ENCODE measurements around the gene CCDC170.

DNA sequence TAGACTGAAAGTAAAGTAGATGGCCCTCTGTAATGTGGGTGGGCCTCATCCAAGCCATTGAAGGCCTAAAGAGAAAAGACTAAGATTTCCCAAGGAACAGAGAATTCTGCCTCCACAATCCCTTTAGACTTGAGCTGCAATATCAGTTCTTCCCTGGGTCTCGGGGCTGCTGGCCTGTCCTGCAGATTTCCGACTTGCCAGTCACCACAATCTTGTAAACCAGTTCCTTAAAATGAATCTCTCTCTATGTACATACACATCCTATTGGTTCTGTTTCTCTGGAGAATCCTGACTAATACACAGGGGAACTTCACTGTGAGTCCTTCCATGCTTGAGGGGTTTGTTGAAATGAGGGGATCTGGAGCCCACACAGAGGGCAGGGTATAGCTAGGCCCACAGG is 12.9 kb downstream of the CCDC170 start:
- TF ChIP-seq, protein P1, sequence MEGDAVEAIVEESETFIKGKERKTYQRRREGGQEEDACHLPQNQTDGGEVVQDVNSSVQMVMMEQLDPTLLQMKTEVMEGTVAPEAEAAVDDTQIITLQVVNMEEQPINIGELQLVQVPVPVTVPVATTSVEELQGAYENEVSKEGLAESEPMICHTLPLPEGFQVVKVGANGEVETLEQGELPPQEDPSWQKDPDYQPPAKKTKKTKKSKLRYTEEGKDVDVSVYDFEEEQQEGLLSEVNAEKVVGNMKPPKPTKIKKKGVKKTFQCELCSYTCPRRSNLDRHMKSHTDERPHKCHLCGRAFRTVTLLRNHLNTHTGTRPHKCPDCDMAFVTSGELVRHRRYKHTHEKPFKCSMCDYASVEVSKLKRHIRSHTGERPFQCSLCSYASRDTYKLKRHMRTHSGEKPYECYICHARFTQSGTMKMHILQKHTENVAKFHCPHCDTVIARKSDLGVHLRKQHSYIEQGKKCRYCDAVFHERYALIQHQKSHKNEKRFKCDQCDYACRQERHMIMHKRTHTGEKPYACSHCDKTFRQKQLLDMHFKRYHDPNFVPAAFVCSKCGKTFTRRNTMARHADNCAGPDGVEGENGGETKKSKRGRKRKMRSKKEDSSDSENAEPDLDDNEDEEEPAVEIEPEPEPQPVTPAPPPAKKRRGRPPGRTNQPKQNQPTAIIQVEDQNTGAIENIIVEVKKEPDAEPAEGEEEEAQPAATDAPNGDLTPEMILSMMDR (IDR thresholded peaks at IDR 0.05 in 2 of 3, conservative IDR thresholded peaks at IDR 0.05 in 1 of 3; ENCODE audit: borderline replicate concordance in 1 of 3, insufficient read depth in 1 of 3, low read depth in 2 of 3, low read length in 2 of 3) = no peak
- TF ChIP-seq POLR2A (IDR thresholded peaks at IDR 0.05; ENCODE audit: borderline replicate concordance, extremely low read depth, insufficient read depth, insufficient read length) = no peak
- TF ChIP-seq ZNF274 (IDR thresholded peaks at IDR 0.05; ENCODE audit: low read depth, low read length) = no peak
- TF ChIP-seq EZH2 (IDR thresholded peaks at IDR 0.05) = no peak
- no peak for TF ChIP-seq CEBPB (IDR thresholded peaks at IDR 0.05; ENCODE audit: low read depth)
- TF ChIP-seq, protein P2, sequence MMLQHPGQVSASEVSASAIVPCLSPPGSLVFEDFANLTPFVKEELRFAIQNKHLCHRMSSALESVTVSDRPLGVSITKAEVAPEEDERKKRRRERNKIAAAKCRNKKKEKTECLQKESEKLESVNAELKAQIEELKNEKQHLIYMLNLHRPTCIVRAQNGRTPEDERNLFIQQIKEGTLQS (IDR thresholded peaks at IDR 0.05) = no peak
- no peak for TF ChIP-seq EZH2phosphoT487 (IDR thresholded peaks at IDR 0.05; ENCODE audit: borderline replicate concordance)
- TF ChIP-seq, protein P3, sequence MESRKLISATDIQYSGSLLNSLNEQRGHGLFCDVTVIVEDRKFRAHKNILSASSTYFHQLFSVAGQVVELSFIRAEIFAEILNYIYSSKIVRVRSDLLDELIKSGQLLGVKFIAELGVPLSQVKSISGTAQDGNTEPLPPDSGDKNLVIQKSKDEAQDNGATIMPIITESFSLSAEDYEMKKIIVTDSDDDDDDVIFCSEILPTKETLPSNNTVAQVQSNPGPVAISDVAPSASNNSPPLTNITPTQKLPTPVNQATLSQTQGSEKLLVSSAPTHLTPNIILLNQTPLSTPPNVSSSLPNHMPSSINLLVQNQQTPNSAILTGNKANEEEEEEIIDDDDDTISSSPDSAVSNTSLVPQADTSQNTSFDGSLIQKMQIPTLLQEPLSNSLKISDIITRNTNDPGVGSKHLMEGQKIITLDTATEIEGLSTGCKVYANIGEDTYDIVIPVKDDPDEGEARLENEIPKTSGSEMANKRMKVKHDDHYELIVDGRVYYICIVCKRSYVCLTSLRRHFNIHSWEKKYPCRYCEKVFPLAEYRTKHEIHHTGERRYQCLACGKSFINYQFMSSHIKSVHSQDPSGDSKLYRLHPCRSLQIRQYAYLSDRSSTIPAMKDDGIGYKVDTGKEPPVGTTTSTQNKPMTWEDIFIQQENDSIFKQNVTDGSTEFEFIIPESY (IDR thresholded peaks at IDR 0.05; ENCODE audit: extremely low read depth, insufficient replicate concordance, low read length) = no peak
- no peak for TF ChIP-seq SP1 (IDR thresholded peaks at IDR 0.05; ENCODE audit: low read depth)
